Panc1 (cell line): ENCODE measurements around the gene FZR1. TPM values are rescaled to one million over a fixed set of nuclear protein-coding genes. Genes with fewer than 3 reads are reported as not detected.

Source experiments
- ATAC-seq: fragments of 200-7000 bp; cut with Tn5 transposase; 2 replicates; pipeline ENCODE4 v1.9.1; 2020; ENCODE audit warnings: mild to moderate bottlenecking, moderate library complexity
- BruUV-seq: library from RNA; stranded (reverse); fragments of 400-500 nt; replicated peaks from 2 replicates; lab custom pipeline; 2021; lab: Mats Ljungman, UMichigan
- CTCF ChIA-PET: fragments of 300-600 bp; sonication (Branson Sonifier 250); formaldehyde crosslinking; loops from one replicate; lab custom pipeline; 2022; ENCODE audit warnings: antibody characterized with exemption; lab: Charles Lee
- POLR2A ChIA-PET: fragments of 300-600 bp; sonication (Branson Sonifier 250); formaldehyde crosslinking; loops from one replicate; lab custom pipeline; 2022; ENCODE audit warnings: antibody characterized with exemption; lab: Charles Lee
- DNase-seq: peaks from one replicate; pipeline ENCODE4 v3.0.0-alpha.2; 2010; ENCODE audit warnings: low read depth, low spot score
- H3K27ac ChIP-seq: 2 replicates; pipeline ENCODE4 v1.5.1; 2011; ENCODE audit warnings: mild to moderate bottlenecking, low read length, inconsistent platforms
- H3K27me3 ChIP-seq: fragments of 200-500 bp; sonication (Bioruptor generic); 2 replicates; pipeline ENCODE4 v1.6.0; 2014; ENCODE audit warnings: low read length, inconsistent platforms; ENCODE audit not compliant: control insufficient read depth, insufficient read depth
- H3K36me3 ChIP-seq: fragments of 200-500 bp; sonication (Bioruptor generic); 2 replicates; pipeline ENCODE4 v1.5.1; 2014; ENCODE audit warnings: inconsistent platforms, mild to moderate bottlenecking, low read length, moderate library complexity; ENCODE audit not compliant: control insufficient read depth, insufficient read depth
- H3K4me1 ChIP-seq: 2 replicates; pipeline ENCODE4 v1.5.1; 2011; ENCODE audit warnings: inconsistent platforms, mild to moderate bottlenecking, low read length, moderate library complexity; ENCODE audit not compliant: control insufficient read depth, insufficient read depth
- H3K4me3 ChIP-seq, 2 experiments: 2 replicates each; pipeline ENCODE4 v1.5.1; 2011 to 2012; ENCODE audit warnings: low read depth in 2 of 2, low read length in 2 of 2, mild to moderate bottlenecking in 2 of 2, inconsistent platforms in 1 of 2, moderate library complexity in 1 of 2
- H3K9me3 ChIP-seq: fragments of 200-500 bp; sonication (Bioruptor generic); 2 replicates; pipeline ENCODE4 v1.5.1; 2014; ENCODE audit warnings: low read depth, mild to moderate bottlenecking, inconsistent platforms, low read length, moderate library complexity; ENCODE audit not compliant: control insufficient read depth, insufficient read depth
- POLR2AphosphoS5 ChIP-seq: IDR thresholded peaks from 2 replicates; pipeline ENCODE4 v1.6.1; 2012; ENCODE audit warnings: mild to moderate bottlenecking, low read depth, low read length, moderate library complexity
- REST ChIP-seq, 2 experiments: IDR thresholded peaks; 2 replicates each; pipeline ENCODE4 v1.6.1; 2011 to 2012; ENCODE audit warnings: low read depth in 2 of 2, control low read depth in 1 of 2, low read length in 1 of 2, mild to moderate bottlenecking in 1 of 2, moderate library complexity in 1 of 2; ENCODE audit not compliant: insufficient read depth in 1 of 2
- SIN3A ChIP-seq: IDR thresholded peaks from 2 replicates; pipeline ENCODE4 v1.6.1; 2012; ENCODE audit warnings: low read depth, mild to moderate bottlenecking, low read length, moderate library complexity, borderline replicate concordance; ENCODE audit not compliant: insufficient read depth
- TCF7L2 ChIP-seq: IDR thresholded peaks from 2 replicates; pipeline ENCODE4 v1.6.1; 2011; ENCODE audit warnings: mild to moderate bottlenecking, low read depth, low read length, inconsistent platforms
- in situ Hi-C: cut with HindIII; loops from 2 replicates; pipeline ENCODE4 v1.10.0; 2016; ENCODE audit warnings: low sequenced_read_pairs, low pct_unique_long_range_greater_than_20kb
- intact Hi-C: fragments of 100-400 bp; cut with micrococcal nuclease; formaldehyde crosslinking; loops from one replicate; pipeline ENCODE4 v1.10.0; 2022; ENCODE audit not compliant: unreplicated experiment
- total RNA-seq: library from RNA; stranded (reverse); gene quantifications from one replicate; pipeline ENCODE4 v1.2.1, GENCODE V29; 2021; ENCODE audit not compliant: unreplicated experiment
- TF ChIP-seq, protein P1 (sequence below): fragments of 450-650 bp; IDR thresholded peaks from 2 replicates; pipeline ENCODE4 v1.5.1; 2017; ENCODE audit warnings: mild to moderate bottlenecking

FZR1 gene
- total RNA-seq, 1 experiment from 2014 or later, result 48.7 TPM

- ChIA-PET POLR2A (interaction anchor here (0.6 kb wide), 1 partner anchor 553 kb away, joined by 12 read pairs; no protein-coding TSS in a partner anchor), CTCF (no interaction called here)
- H3K9me3 ChIP-seq, result no peaks in the 10 kb centered on the region
- no peak for TF ChIP-seq REST (IDR thresholded peaks at IDR 0.05; ENCODE audit: insufficient read depth in 1 of 2, low read depth in 2 of 2, low read length in 1 of 2)
- TF ChIP-seq TCF7L2, result no peak
- no peak for TF ChIP-seq POLR2AphosphoS5
- TF ChIP-seq SIN3A, result no peak
- TF ChIP-seq, protein P1, sequence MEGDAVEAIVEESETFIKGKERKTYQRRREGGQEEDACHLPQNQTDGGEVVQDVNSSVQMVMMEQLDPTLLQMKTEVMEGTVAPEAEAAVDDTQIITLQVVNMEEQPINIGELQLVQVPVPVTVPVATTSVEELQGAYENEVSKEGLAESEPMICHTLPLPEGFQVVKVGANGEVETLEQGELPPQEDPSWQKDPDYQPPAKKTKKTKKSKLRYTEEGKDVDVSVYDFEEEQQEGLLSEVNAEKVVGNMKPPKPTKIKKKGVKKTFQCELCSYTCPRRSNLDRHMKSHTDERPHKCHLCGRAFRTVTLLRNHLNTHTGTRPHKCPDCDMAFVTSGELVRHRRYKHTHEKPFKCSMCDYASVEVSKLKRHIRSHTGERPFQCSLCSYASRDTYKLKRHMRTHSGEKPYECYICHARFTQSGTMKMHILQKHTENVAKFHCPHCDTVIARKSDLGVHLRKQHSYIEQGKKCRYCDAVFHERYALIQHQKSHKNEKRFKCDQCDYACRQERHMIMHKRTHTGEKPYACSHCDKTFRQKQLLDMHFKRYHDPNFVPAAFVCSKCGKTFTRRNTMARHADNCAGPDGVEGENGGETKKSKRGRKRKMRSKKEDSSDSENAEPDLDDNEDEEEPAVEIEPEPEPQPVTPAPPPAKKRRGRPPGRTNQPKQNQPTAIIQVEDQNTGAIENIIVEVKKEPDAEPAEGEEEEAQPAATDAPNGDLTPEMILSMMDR, result no peak
- H3K27me3 ChIP-seq, result no peaks in the 10 kb centered on the region
- BruUV-seq, result no TSS peak
- no peak overlapping the region for H3K4me3 ChIP-seq
- in situ Hi-C loops (no loop called here), intact Hi-C loops (no loop called here)
- ATAC-seq (no peak), DNase-seq (no peak)
- H3K4me1 ChIP-seq, result no peaks in the 10 kb centered on the region; the same call in none of the 2 replicates
- no peak overlapping the region for H3K27ac ChIP-seq
- no peaks in the 10 kb centered on the region; the same call in 1 of the 2 replicates for H3K36me3 ChIP-seq
These were observed 6.6 kb downstream of the FZR1 start for GRCh38 chr19:3512562-3513228.

- Histone ChIP-seq H3K9me3 (no peaks in the 10 kb centered on the region), H3K36me3 (no peaks in the 10 kb centered on the region; the same call in 1 of the 2 replicates), H3K27ac (no peak overlapping the region), H3K4me3 (no peak overlapping the region), H3K27me3 (no peaks in the 10 kb centered on the region), H3K4me1 (no peaks in the 10 kb centered on the region; the same call in none of the 2 replicates)
- in situ Hi-C loops (no loop called here), intact Hi-C loops (no loop called here)
- no TSS peak for BruUV-seq
- CTCF ChIA-PET, result no interaction called here
- POLR2A ChIA-PET, result no interaction called here
- TF ChIP-seq POLR2AphosphoS5 (no peak), REST (IDR thresholded peaks at IDR 0.05; ENCODE audit: insufficient read depth in 1 of 2, low read depth in 2 of 2, low read length in 1 of 2) (no peak), TCF7L2 (no peak), SIN3A (no peak)
- TF ChIP-seq, protein P1, result no peak
- no peak for DNase-seq
- ATAC-seq, result 0 out of 2 replicates have a peak, but pooled peaks have one; percentile 33
These were observed 7.4 kb downstream of the FZR1 start for GRCh38 chr19:3513229-3514140.
